Naive thymus-derived CD4-positive, alpha-beta T cell (primary cell): ENCODE measurements around the gene IGFALS. TPM values are rescaled to one million over a fixed set of nuclear protein-coding genes. Genes with fewer than 3 reads are reported as not detected.
A peak's percentile ranks its signal among the peaks of the same experiment; 100 is the strongest.

Source experiments
- ATAC-seq: fragments of 150-1000 bp; cut with Tn5 transposase; 2 replicates; pipeline ENCODE4 v1.10.0; 2021; ENCODE audit warnings: mild to moderate bottlenecking, moderate library complexity
- CTCF ChIA-PET: fragments of 350-600 bp; sonication (Branson Sonifier 250); formaldehyde crosslinking; loops from one replicate; lab custom pipeline; 2021; ENCODE audit warnings: antibody characterized with exemption; lab: Charles Lee
- POLR2A ChIA-PET: fragments of 350-600 bp; sonication (Branson Sonifier 250); formaldehyde crosslinking; loops from one replicate; lab custom pipeline; 2021; ENCODE audit warnings: antibody characterized with exemption, inconsistent platforms; lab: Charles Lee
- DNase-seq, 9 donors: peaks; one replicate each; pipeline versions ENCODE4 v3.0.0 to v3.0.0-alpha.2; 2020 to 2022; ENCODE audit warnings: mixed read lengths in 1 of 9
- H3K27ac ChIP-seq: one replicate; pipeline ENCODE4 v1.7.0; 2013; ENCODE audit warnings: mild to moderate bottlenecking, low read depth, low read length, moderate library complexity
- H3K27me3 ChIP-seq, 2 donors: one replicate each; pipeline ENCODE4 v1.7.0; 2013; ENCODE audit warnings: low read length in 2 of 2, mild to moderate bottlenecking in 2 of 2, moderate library complexity in 2 of 2; ENCODE audit not compliant: control insufficient read depth in 2 of 2, insufficient read depth in 2 of 2
- H3K36me3 ChIP-seq, 3 experiments: 1 replicate in 2 of 3; 2 replicates in 1 of 3; pipeline ENCODE4 v1.7.0; 2013; ENCODE audit warnings: low read length in 3 of 3, mild to moderate bottlenecking in 3 of 3, moderate library complexity in 1 of 3; ENCODE audit not compliant: insufficient read depth in 3 of 3, control insufficient read depth in 2 of 3
- H3K4me1 ChIP-seq, 2 donors: one replicate each; pipeline ENCODE4 v1.7.0; 2013; ENCODE audit warnings: low read length in 2 of 2, mild to moderate bottlenecking in 2 of 2, moderate library complexity in 1 of 2; ENCODE audit not compliant: control insufficient read depth in 2 of 2, insufficient read depth in 2 of 2
- H3K4me3 ChIP-seq: 2 replicates; pipeline ENCODE4 v1.7.0; 2013; ENCODE audit warnings: mild to moderate bottlenecking, low read length
- H3K9me3 ChIP-seq, 3 experiments: 1 replicate in 2 of 3; 2 replicates in 1 of 3; pipeline ENCODE4 v1.7.0; 2013; ENCODE audit warnings: low read length in 3 of 3; ENCODE audit not compliant: control insufficient read depth in 2 of 3
- H3K27ac Mint-ChIP-seq, 9 donors: one replicate each; pipeline ENCODE4 v1.8.0; 2020 to 2022; ENCODE audit warnings: mixed read lengths in 9 of 9, mild to moderate bottlenecking in 8 of 9, moderate library complexity in 5 of 9, inconsistent platforms in 2 of 9
- H3K27me3 Mint-ChIP-seq, 5 donors: one replicate each; pipeline ENCODE4 v1.8.0; 2021 to 2022; ENCODE audit warnings: mixed read lengths in 5 of 5, mild to moderate bottlenecking in 1 of 5
- H3K36me3 Mint-ChIP-seq, 5 donors: one replicate each; pipeline ENCODE4 v1.8.0; 2020 to 2022; ENCODE audit warnings: mixed read lengths in 5 of 5, mild to moderate bottlenecking in 3 of 5, inconsistent platforms in 1 of 5
- H3K4me1 Mint-ChIP-seq, 7 donors: one replicate each; pipeline ENCODE4 v1.8.0; 2020 to 2022; ENCODE audit warnings: mixed read lengths in 7 of 7, mild to moderate bottlenecking in 3 of 7, inconsistent platforms in 1 of 7
- H3K4me3 Mint-ChIP-seq, 10 donors: one replicate each; pipeline ENCODE4 v1.8.0; 2020 to 2022; ENCODE audit warnings: mild to moderate bottlenecking in 10 of 10, mixed read lengths in 10 of 10, moderate library complexity in 6 of 10, inconsistent platforms in 2 of 10
- H3K9me3 Mint-ChIP-seq, 11 donors: one replicate each; pipeline ENCODE4 v1.8.0; 2020 to 2022; ENCODE audit warnings: mixed read lengths in 11 of 11, mild to moderate bottlenecking in 4 of 11, inconsistent platforms in 1 of 11, moderate library complexity in 1 of 11
- intact Hi-C, 2 donors: fragments of 100-400 bp; cut with micrococcal nuclease; formaldehyde crosslinking; loops; one replicate each; pipeline ENCODE4 v1.15.1; 2023
- polyA plus RNA-seq, 2 donors: library from polyadenylated mRNA; unstranded; fragments of 300-500 nt; fragmentation: Illumina TruSeq; gene quantifications; one replicate each; pipeline ENCODE4 v1.2.3, GENCODE V29; 2021
- total RNA-seq, 6 experiments: library from RNA in 5 of 6; stranded (reverse) in 5 of 6; gene quantifications; 1 replicate in 5 of 6; 2 replicates in 1 of 6; pipeline ENCODE4 v1.2.3 and lab custom pipeline; 2021 to 2026

The IGFALS gene
- total and polyA plus RNA-seq, 7 experiments from 2014 or later: 0.19 to 1.5 (median 0.74) TPM; not detected in 1

DNA sequence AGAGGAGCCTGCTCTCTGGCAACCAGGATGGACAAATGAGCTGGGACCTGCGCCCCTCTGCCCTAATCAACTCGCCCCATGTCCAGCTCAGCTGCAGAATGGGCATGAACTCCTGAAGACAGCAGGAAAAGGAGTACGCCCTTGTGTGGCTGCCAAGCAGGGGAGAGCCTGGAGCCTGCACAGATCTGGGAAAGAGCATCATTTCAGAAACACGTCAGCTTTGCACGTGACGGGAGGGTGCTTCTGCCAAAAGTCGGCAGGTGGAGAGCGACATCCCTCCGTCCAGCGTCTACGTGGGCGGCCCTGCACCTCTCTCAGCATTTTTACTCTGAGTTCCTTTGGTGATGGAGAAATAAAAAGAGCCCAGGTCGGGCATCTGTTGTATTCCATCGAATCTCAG lies 40.7 kb downstream of the IGFALS start:
- H3K36me3 ChIP-seq: peaks cover 0 to 66% (median 4%) of the 10 kb centered on the region in 3 experiments
- peaks cover 0 to 19% (median 14%) of the 10 kb centered on the region in 7 donors for H3K4me1 Mint-ChIP-seq
- no peak overlapping the region for H3K27ac ChIP-seq
- no peak overlapping the region for H3K27ac Mint-ChIP-seq
- no peak overlapping the region for H3K4me3 Mint-ChIP-seq
- H3K36me3 Mint-ChIP-seq: peaks cover 0 to 22% (median 0%) of the 10 kb centered on the region in 5 donors
- ChIA-PET CTCF (no interaction called here), POLR2A (no interaction called here)
- H3K4me1 ChIP-seq: no peaks in the 10 kb centered on the region
- DNase-seq (no peak), ATAC-seq (no peak)
- H3K4me3 ChIP-seq: no peak overlapping the region
- intact Hi-C loops: no loop called here
- no peaks in the 10 kb centered on the region for H3K27me3 ChIP-seq
- no peaks in the 10 kb centered on the region for H3K9me3 ChIP-seq
- H3K27me3 Mint-ChIP-seq: no peaks in the 10 kb centered on the region
- H3K9me3 Mint-ChIP-seq: no peaks in the 10 kb centered on the region

DNA sequence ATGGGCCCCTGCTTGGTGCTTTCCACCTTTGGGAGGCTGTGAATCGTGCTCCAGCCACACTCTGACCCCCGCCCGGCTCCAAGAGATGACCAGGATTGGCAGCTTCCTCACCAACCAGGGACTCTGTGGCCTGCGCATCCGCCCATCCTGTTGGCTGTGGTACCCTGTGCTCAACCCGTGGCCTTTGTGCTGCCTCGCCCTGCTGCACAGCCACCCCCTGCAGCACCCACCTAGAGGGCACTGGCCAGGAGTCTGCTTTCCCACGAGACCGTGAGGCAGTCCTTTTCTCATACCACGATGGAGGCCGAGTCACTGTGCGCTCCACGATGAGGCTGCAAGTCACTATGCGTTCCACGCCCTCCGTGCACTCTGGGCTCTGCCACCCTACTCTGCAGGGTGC lies 41.6 kb downstream of the IGFALS start:
- H3K36me3 Mint-ChIP-seq: peaks cover 0 to 22% (median 0%) of the 10 kb centered on the region in 5 donors
- no peaks in the 10 kb centered on the region for H3K27me3 Mint-ChIP-seq
- no peak for ATAC-seq
- no peaks in the 10 kb centered on the region for H3K9me3 Mint-ChIP-seq
- peaks cover 0 to 12% (median 7%) of the 10 kb centered on the region in 7 donors for H3K4me1 Mint-ChIP-seq
- Histone ChIP-seq H3K36me3 (peaks cover 0 to 69% (median 5%) of the 10 kb centered on the region in 3 experiments), H3K27me3 (no peaks in the 10 kb centered on the region), H3K4me1 (no peaks in the 10 kb centered on the region), H3K4me3 (no peak overlapping the region), H3K9me3 (no peaks in the 10 kb centered on the region), H3K27ac (no peak overlapping the region)
- DNase-seq: no peak
- H3K4me3 Mint-ChIP-seq: no peak overlapping the region
- POLR2A ChIA-PET: no interaction called here
- intact Hi-C loops: no loop called here
- H3K27ac Mint-ChIP-seq: no peak overlapping the region
- CTCF ChIA-PET: no interaction called here

DNA sequence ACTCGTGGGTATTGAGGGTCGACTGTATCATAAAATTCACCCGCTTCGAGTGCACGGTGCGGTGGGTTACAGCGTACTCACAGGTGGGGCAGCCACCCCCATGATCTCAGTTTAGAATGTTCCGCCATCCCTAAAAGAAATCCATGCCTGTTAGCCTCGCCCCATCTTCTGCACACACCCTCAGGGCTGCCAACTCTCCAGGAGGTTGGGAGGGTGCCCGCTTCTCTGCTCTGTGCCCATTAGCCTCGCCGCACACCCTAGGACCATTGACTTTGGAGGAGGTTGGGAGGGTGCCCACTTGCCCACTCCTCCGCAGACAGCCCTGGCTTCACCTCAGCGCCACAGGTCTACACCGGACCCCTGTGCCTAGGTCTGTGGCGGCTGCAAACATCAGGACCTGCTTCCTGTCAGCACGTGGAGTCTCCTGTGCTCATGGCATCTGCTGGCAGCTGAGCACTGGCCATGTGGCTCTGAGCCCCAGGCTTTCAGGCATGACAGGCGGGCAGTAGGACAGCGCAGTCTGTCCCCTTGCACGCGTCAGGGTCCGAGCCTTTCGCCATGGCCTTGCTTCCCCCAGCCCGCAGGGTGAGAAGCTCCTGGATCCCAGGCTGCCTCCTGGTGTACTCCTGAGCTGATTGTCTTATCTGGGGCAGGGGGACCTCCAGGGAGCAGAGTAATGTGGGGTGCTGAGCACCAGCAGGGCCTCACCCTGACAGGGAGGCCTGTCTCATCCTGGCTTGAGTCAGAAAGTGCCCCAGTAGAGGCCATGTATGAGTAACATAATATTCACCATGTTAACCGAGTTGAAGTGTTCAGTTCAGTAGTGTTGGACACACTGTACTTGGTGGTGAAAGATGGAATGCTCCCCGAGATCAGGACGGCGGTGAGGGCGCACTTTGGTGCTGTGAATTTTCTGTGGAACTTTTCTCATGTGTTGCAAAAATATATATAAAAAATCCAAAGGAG lies 44.1 kb downstream of the IGFALS start:
- H3K4me3 ChIP-seq: no peak overlapping the region
- Mint-ChIP-seq H3K27me3 (no peaks in the 10 kb centered on the region), H3K9me3 (no peaks in the 10 kb centered on the region), H3K36me3 (peaks cover 0 to 25% (median 3%) of the 10 kb centered on the region in 5 donors), H3K4me3 (no peak overlapping the region), H3K4me1 (peaks cover 0 to 3% (median 0%) of the 10 kb centered on the region in 7 donors), H3K27ac (peak overlapping the region in 1 of 9 donors; percentile 56)
- H3K4me1 ChIP-seq: no peaks in the 10 kb centered on the region
- intact Hi-C loops: no loop called here
- no peak for DNase-seq
- CTCF ChIA-PET: interaction anchor here (0.7 kb wide), 1 partner anchor 51 kb away, joined by 3 read pairs; no protein-coding TSS in a partner anchor
- H3K9me3 ChIP-seq: no peaks in the 10 kb centered on the region
- no peak overlapping the region for H3K27ac ChIP-seq
- peaks cover 5 to 84% (median 5%) of the 10 kb centered on the region in 3 experiments for H3K36me3 ChIP-seq
- POLR2A ChIA-PET: no interaction called here
- no peaks in the 10 kb centered on the region for H3K27me3 ChIP-seq
- ATAC-seq: no peak

DNA sequence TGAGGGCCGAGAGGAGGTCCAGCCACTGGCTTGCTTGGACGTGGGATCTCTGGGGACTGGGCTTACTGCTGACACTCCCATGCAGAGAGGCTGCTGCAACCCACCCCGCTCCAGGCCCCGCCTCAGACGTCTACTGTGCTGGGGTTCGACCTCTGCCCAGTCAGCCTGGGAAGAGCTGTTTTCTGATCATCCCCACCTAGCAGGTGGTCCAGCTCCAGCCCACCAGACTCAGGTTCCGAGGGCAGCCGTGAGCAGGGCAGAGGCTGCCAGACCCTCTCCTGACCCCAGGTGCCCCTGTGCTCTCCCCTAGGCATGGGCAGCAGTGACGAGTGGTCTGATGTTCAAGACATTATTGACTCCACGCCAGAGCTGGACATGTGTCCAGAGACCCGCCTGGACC lies 45.6 kb downstream of the IGFALS start:
- no peaks in the 10 kb centered on the region for H3K27me3 ChIP-seq
- H3K4me1 ChIP-seq: no peaks in the 10 kb centered on the region
- H3K36me3 ChIP-seq: peaks cover 5 to 91% (median 5%) of the 10 kb centered on the region in 3 experiments
- no peak overlapping the region for H3K27ac Mint-ChIP-seq
- ATAC-seq (no peak), DNase-seq (no peak)
- H3K27me3 Mint-ChIP-seq: no peaks in the 10 kb centered on the region
- H3K27ac ChIP-seq: no peak overlapping the region
- POLR2A ChIA-PET: no interaction called here
- H3K4me3 Mint-ChIP-seq: no peak overlapping the region
- no peaks in the 10 kb centered on the region for H3K9me3 ChIP-seq
- no peak overlapping the region for H3K4me3 ChIP-seq
- intact Hi-C loops: no loop called here
- peaks cover 0 to 3% (median 0%) of the 10 kb centered on the region in 7 donors for H3K4me1 Mint-ChIP-seq
- CTCF ChIA-PET: no interaction called here
- H3K9me3 Mint-ChIP-seq: no peaks in the 10 kb centered on the region
- peaks cover 0 to 25% (median 3%) of the 10 kb centered on the region in 5 donors for H3K36me3 Mint-ChIP-seq

DNA sequence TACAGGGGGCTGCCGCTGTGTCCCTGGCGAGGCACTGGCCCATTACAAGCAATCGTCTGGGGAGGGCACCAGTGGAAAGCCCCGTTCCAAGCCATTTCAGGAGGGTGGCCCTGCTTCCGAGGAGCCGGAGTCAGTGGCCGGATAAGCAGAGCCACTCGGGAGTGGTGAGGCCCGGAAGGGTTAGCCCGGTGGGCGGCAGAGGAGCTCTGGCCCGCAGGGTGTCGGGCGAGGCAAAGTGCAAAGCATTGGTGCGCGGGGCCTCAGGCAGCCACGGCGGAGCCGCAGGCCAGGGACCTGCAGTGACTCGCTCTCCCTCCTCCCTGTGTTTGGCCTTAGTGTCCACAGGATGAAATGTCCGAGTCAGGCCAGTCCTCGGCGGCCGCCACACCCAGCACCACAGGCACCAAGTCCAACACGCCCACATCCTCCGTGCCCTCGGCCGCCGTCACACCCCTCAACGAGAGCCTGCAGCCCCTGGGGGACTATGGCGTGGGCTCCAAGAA lies 46.8 kb downstream of the IGFALS start:
- H3K4me1 Mint-ChIP-seq: peaks cover 0 to 3% (median 0%) of the 10 kb centered on the region in 7 donors
- ChIA-PET POLR2A (no interaction called here), CTCF (no interaction called here)
- peaks cover 5 to 86% (median 5%) of the 10 kb centered on the region in 3 experiments for H3K36me3 ChIP-seq
- intact Hi-C loops: no loop called here
- H3K27me3 ChIP-seq: no peaks in the 10 kb centered on the region
- peaks cover 0 to 18% (median 3%) of the 10 kb centered on the region in 5 donors for H3K36me3 Mint-ChIP-seq
- ATAC-seq (no peak), DNase-seq (no peak)
- no peaks in the 10 kb centered on the region for H3K27me3 Mint-ChIP-seq
- no peak overlapping the region for H3K27ac Mint-ChIP-seq
- no peaks in the 10 kb centered on the region for H3K9me3 ChIP-seq
- no peaks in the 10 kb centered on the region for H3K4me1 ChIP-seq
- H3K27ac ChIP-seq: no peak overlapping the region
- H3K4me3 Mint-ChIP-seq: no peak overlapping the region
- H3K4me3 ChIP-seq: no peak overlapping the region
- no peaks in the 10 kb centered on the region for H3K9me3 Mint-ChIP-seq

DNA sequence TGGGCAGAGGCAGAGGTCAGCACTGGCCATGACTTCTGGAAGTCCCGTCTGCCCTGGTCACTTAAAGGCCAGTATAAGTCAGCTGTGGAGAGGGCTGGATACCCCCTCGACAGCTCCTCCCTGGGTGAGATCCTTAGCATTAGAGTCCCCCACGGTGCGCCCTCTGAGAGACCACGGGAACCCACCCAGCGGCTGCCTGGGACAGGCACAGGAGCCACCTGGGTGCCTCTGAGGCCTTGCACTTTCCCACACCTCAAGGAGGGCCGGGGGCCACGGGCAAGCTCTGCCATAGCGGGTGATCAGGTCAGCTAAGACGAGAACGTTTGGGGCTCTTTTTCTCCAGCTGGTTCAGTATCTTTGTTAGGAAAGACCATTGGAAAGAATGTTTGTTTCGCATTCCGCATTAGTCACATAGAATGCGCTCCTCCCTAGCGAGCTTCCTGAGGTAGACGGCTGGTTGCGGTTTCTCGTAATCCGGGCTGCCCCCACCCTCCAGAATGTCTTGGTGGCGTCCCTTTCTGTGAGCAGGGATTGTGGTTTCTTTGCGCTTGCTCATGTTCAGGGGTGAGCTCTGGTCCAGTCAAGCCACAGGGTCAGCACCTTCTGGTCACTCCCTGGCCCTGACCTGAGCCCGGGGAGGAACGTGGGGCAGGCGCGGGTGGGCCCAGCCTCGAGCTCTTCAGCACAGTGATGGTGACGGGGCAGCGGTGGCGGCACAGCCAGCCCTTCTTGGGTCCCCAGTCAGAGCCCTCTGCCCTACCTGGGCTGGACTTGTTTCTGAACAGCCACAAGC lies 47.4 kb downstream of the IGFALS start:
- Mint-ChIP-seq H3K36me3 (peaks cover 0 to 13% (median 3%) of the 10 kb centered on the region in 5 donors), H3K4me1 (peaks cover 0 to 3% (median 0%) of the 10 kb centered on the region in 7 donors), H3K9me3 (no peaks in the 10 kb centered on the region), H3K27ac (no peak overlapping the region), H3K4me3 (no peak overlapping the region), H3K27me3 (no peaks in the 10 kb centered on the region)
- CTCF ChIA-PET: no interaction called here
- H3K27ac ChIP-seq: no peak overlapping the region
- H3K4me1 ChIP-seq: no peaks in the 10 kb centered on the region
- H3K4me3 ChIP-seq: no peak overlapping the region
- POLR2A ChIA-PET: interaction anchor here (1.5 kb wide), 1 partner anchor 10 kb away, joined by 3 read pairs; no protein-coding TSS in a partner anchor
- intact Hi-C loops: no loop called here
- no peaks in the 10 kb centered on the region for H3K27me3 ChIP-seq
- ATAC-seq (no peak), DNase-seq (no peak)
- H3K36me3 ChIP-seq: peaks cover 5 to 87% (median 5%) of the 10 kb centered on the region in 3 experiments
- no peaks in the 10 kb centered on the region for H3K9me3 ChIP-seq
